Measurements from ENCODE around the gene CES3.
"Not testable (repeated sequence)": the region's sequence is repeated elsewhere in the genome, so short reads cannot be mapped to it uniquely, and the experiment has no call there.

CES3 gene

DNA sequence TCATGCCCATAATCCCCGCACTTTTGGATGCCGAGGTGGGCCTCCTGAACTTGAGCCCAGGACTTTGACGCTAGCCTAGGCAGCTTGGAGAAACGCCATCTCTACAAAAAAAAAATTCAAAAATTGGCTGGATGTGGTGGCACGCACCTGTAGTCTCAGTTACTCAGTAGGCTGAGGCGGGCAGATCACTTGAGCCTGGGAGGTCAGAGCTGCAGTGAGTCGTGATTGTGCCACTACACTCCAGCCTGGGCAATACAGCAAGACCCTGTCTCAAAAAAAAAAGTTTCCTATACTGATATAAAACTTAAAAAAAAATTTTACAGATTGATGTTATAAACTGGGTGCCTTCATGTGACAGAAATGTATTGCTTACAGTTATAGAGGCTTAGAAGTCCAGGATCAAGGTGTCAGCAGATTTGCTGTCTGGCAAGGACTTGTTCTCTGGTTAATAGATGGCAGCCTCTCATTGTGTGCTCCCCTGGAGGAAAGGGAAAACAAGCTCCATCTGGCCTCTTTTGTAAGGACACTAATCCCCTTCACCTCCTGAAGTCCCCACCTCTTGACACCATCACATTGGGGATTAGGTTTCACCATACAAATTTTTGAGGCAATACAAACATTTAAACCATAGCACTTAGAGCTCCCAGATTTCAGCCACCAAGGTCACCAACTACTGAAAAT, 8.5 kb upstream of the CES3 start:
- H3K36me3 ChIP-seq (replicated peaks; ENCODE audit: insufficient read depth, low read length): no peaks in the 10 kb centered on the region
- H4K20me1 ChIP-seq (ENCODE audit: insufficient read depth, low read length): no peaks in the 10 kb centered on the region
- no peak for DNase-seq
- no peak overlapping the region for H3K9ac ChIP-seq (ENCODE audit: low read length)
- no peak overlapping the region for H3K4me3 ChIP-seq (ENCODE audit: low read length)
- no peaks in the 10 kb centered on the region for H3K9me3 ChIP-seq (replicated peaks; ENCODE audit: insufficient read depth, low read length)
- no peak overlapping the region for H3K27ac ChIP-seq (ENCODE audit: low read length)
- no peaks in the 10 kb centered on the region for H3F3A ChIP-seq (ENCODE audit: insufficient read depth, low read length)
- no peaks in the 10 kb centered on the region for H3K9me2 ChIP-seq (replicated peaks; ENCODE audit: insufficient read depth, low read length)
- no peaks in the 10 kb centered on the region; the same call in 1 of the 2 replicates for H3K27me3 ChIP-seq (replicated peaks; ENCODE audit: insufficient read depth, low read length)
- H3K4me1 ChIP-seq (ENCODE audit: low read length): peaks cover 5% of the 10 kb centered on the region
- H3K4me2 ChIP-seq (ENCODE audit: low read depth, low read length): no peak overlapping the region
- TF ChIP-seq EZH2phosphoT487 (IDR thresholded peaks at IDR 0.05; ENCODE audit: low read length) (no peak), EZH2 (optimal IDR thresholded peaks at IDR 0.05; ENCODE audit: low read depth, low read length) (no peak)
- TF ChIP-seq, protein P1, sequence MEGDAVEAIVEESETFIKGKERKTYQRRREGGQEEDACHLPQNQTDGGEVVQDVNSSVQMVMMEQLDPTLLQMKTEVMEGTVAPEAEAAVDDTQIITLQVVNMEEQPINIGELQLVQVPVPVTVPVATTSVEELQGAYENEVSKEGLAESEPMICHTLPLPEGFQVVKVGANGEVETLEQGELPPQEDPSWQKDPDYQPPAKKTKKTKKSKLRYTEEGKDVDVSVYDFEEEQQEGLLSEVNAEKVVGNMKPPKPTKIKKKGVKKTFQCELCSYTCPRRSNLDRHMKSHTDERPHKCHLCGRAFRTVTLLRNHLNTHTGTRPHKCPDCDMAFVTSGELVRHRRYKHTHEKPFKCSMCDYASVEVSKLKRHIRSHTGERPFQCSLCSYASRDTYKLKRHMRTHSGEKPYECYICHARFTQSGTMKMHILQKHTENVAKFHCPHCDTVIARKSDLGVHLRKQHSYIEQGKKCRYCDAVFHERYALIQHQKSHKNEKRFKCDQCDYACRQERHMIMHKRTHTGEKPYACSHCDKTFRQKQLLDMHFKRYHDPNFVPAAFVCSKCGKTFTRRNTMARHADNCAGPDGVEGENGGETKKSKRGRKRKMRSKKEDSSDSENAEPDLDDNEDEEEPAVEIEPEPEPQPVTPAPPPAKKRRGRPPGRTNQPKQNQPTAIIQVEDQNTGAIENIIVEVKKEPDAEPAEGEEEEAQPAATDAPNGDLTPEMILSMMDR (IDR thresholded peaks at IDR 0.05; ENCODE audit: low read length): no peak
- H2AFZ ChIP-seq (ENCODE audit: low read length): no peak overlapping the region
- no peaks in the 10 kb centered on the region for H3K79me2 ChIP-seq (ENCODE audit: low read length)

DNA sequence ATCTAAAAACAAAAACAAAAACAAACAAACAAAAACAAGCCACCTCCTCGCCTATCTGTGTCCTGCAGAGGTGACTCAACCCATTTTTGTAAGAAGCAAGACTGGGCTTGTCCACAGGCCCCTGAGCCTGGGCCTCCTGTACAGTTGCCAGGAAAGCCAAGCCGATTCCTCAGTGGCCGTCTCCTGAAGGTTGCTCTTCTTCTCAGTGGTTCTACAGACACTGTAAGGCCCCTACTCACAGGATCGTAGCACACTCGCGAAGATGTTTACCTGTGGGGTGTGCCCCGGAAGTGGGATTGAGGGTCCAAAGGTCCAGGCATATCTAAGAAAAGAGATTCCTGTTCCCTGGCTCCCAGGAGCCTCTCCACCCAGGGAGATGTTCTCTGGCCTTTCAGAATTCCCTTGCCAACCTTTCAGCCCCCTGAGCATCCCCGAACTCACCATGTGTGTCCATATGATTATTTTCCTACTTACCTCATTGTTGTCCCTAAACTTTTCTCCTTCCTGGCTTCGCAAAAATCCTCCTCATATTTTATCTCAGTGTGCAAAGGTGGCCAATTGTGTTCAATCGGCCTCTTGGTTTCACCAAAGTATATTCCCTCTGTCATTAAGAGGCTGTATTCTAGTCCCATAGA, 7.5 kb upstream of the CES3 start:
- Histone ChIP-seq H3K79me2 (ENCODE audit: low read length) (no peaks in the 10 kb centered on the region), H3K4me3 (ENCODE audit: low read length) (no peak overlapping the region), H4K20me1 (ENCODE audit: insufficient read depth, low read length) (no peaks in the 10 kb centered on the region), H3K4me2 (ENCODE audit: low read depth, low read length) (no peak overlapping the region), H2AFZ (ENCODE audit: low read length) (no peak overlapping the region), H3K27ac (ENCODE audit: low read length) (no peak overlapping the region), H3K9me2 (replicated peaks; ENCODE audit: insufficient read depth, low read length) (no peaks in the 10 kb centered on the region), H3K27me3 (replicated peaks; ENCODE audit: insufficient read depth, low read length) (no peaks in the 10 kb centered on the region; the same call in 1 of the 2 replicates), H3K36me3 (replicated peaks; ENCODE audit: insufficient read depth, low read length) (no peaks in the 10 kb centered on the region), H3K4me1 (ENCODE audit: low read length) (peaks cover 5% of the 10 kb centered on the region), H3F3A (ENCODE audit: insufficient read depth, low read length) (no peaks in the 10 kb centered on the region), H3K9me3 (replicated peaks; ENCODE audit: insufficient read depth, low read length) (no peaks in the 10 kb centered on the region), H3K9ac (ENCODE audit: low read length) (no peak overlapping the region)
- DNase-seq: no peak
- TF ChIP-seq, protein P1 (IDR thresholded peaks at IDR 0.05; ENCODE audit: low read length): no peak
- TF ChIP-seq EZH2phosphoT487 (IDR thresholded peaks at IDR 0.05; ENCODE audit: low read length) (no peak), EZH2 (optimal IDR thresholded peaks at IDR 0.05; ENCODE audit: low read depth, low read length) (no peak)

- no peak overlapping the region for H3K27ac ChIP-seq (ENCODE audit: low read length)
- H3K4me1 ChIP-seq (ENCODE audit: low read length): peaks cover 5% of the 10 kb centered on the region
- DNase-seq: peak; percentile 76
- no peaks in the 10 kb centered on the region for H3K27me3 ChIP-seq (replicated peaks; ENCODE audit: insufficient read depth, low read length)
- no peaks in the 10 kb centered on the region for H3K79me2 ChIP-seq (ENCODE audit: low read length)
- TF ChIP-seq, protein P1 (IDR thresholded peaks at IDR 0.05; ENCODE audit: low read length): peak; percentile 85
- TF ChIP-seq EZH2phosphoT487 (IDR thresholded peaks at IDR 0.05; ENCODE audit: low read length): no peak
- H3K9ac ChIP-seq (ENCODE audit: low read length): no peak overlapping the region
- H3F3A ChIP-seq (ENCODE audit: insufficient read depth, low read length): no peaks in the 10 kb centered on the region
- no peak overlapping the region for H2AFZ ChIP-seq (ENCODE audit: low read length)
- H3K36me3 ChIP-seq (replicated peaks; ENCODE audit: insufficient read depth, low read length): no peaks in the 10 kb centered on the region
- H3K9me2 ChIP-seq (replicated peaks; ENCODE audit: insufficient read depth, low read length): no peaks in the 10 kb centered on the region
- H3K4me2 ChIP-seq (ENCODE audit: low read depth, low read length): no peak overlapping the region
- no peaks in the 10 kb centered on the region for H4K20me1 ChIP-seq (ENCODE audit: insufficient read depth, low read length)
- H3K9me3 ChIP-seq (replicated peaks; ENCODE audit: insufficient read depth, low read length): no peaks in the 10 kb centered on the region
- no peak overlapping the region for H3K4me3 ChIP-seq (ENCODE audit: low read length)
Measured at GRCh38 chr16:66954097-66954659, 6.9 kb upstream of the CES3 start.

DNA sequence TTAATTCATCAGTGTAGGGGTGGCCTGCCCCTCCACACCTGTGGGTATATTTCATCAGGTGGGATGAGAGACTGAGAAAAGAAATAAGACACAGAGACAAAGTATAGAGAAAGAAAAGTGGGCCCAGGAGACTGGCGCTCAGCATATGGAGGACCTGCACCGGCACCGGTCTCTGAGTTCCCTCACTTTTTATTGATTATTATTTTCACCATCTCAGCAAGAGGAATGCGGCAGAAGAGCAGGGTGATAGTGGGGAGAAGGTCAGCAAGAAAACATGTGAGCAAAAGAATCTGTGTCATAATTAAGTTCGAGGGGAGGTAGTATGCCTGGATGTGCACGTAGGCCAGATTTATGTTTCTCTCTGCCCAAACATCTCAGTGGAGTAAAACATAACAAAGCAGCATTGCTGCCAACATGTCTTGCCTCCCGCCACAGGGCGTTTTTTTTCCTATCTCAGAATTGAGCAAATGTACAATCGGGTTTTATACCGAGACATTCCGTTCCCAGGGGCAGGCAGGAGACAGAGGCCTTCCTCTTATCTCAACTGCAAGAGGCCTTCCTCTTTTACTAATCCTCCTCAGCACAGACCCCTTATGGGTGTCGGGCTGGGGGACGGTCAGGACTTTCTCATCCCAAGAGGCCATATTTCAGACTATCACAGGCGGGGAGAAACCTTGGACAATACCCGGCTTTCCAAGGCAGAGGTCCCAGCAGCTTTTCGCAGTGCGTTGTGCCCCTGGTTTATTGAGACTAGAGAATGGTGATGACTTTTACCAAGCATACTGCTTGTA, 5.5 kb upstream of the CES3 start:
- H3K9me2 ChIP-seq (replicated peaks; ENCODE audit: insufficient read depth, low read length); H3K36me3 ChIP-seq (replicated peaks; ENCODE audit: insufficient read depth, low read length); H3K27me3 ChIP-seq (replicated peaks; ENCODE audit: insufficient read depth, low read length); H4K20me1 ChIP-seq (ENCODE audit: insufficient read depth, low read length); H3K4me1 ChIP-seq (ENCODE audit: low read length); H3K4me3 ChIP-seq (ENCODE audit: low read length); H3K79me2 ChIP-seq (ENCODE audit: low read length); H3K9me3 ChIP-seq (replicated peaks; ENCODE audit: insufficient read depth, low read length); H3K27ac ChIP-seq (ENCODE audit: low read length); H3K4me2 ChIP-seq (ENCODE audit: low read depth, low read length); H3F3A ChIP-seq (ENCODE audit: insufficient read depth, low read length); DNase-seq; H2AFZ ChIP-seq (ENCODE audit: low read length); H3K9ac ChIP-seq (ENCODE audit: low read length): not testable (repeated sequence)

- H3K4me3 ChIP-seq (ENCODE audit: low read length); H3K79me2 ChIP-seq (ENCODE audit: low read length); DNase-seq; H3K4me1 ChIP-seq (ENCODE audit: low read length); H3K27ac ChIP-seq (ENCODE audit: low read length); H3K9me2 ChIP-seq (replicated peaks; ENCODE audit: insufficient read depth, low read length); H2AFZ ChIP-seq (ENCODE audit: low read length); H3K27me3 ChIP-seq (replicated peaks; ENCODE audit: insufficient read depth, low read length); H3K36me3 ChIP-seq (replicated peaks; ENCODE audit: insufficient read depth, low read length); H3K9ac ChIP-seq (ENCODE audit: low read length); H3K9me3 ChIP-seq (replicated peaks; ENCODE audit: insufficient read depth, low read length); H4K20me1 ChIP-seq (ENCODE audit: insufficient read depth, low read length); H3K4me2 ChIP-seq (ENCODE audit: low read depth, low read length); H3F3A ChIP-seq (ENCODE audit: insufficient read depth, low read length): not testable (repeated sequence)
Measured at GRCh38 chr16:66956154-66956457, 5.0 kb upstream of the CES3 start.

Measured in MM.1S (cell line).